ENCODE measurements around the gene ADAMTS18.

Gene ADAMTS18

DNA sequence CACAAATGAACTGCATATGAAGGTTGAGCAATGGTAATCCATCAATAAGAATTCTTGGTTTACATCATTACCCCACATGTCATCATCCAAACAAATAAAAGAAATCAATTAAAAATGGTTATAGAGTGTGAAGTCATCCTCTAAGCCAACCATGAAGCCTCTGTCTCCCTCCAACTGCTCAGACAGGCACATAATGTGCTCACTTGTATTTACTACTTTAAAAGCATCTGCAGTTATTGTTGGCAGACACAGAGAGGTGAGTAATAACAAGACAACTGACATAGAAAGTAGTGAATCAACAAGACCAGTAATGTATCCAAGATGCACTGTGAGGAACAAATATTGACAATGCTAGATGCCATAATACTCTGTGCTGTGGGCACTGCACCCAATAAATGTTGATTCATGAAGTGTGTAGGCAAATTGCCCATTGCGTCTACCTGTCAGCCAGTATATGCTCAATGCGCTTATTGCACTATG is 20.0 kb downstream of the ADAMTS18 start:
- Histone ChIP-seq H3K9ac (ENCODE audit: low read depth in 1 of 2, low read length in 2 of 2) (no peak overlapping the region), H3K9me3 (ENCODE audit: control insufficient read depth in 2 of 2, low read length in 2 of 2) (peaks cover 0 to 2% of the 10 kb centered on the region in 2 donors), H3K4me3 (ENCODE audit: low read length in 2 of 2) (no peak overlapping the region), H3K27me3 (ENCODE audit: control insufficient read depth in 2 of 2, insufficient read depth in 2 of 2, low read length in 2 of 2) (no peaks in the 10 kb centered on the region), H3K4me1 (ENCODE audit: control insufficient read depth in 2 of 2, insufficient read depth in 2 of 2, low read length in 2 of 2) (no peaks in the 10 kb centered on the region), H3K36me3 (ENCODE audit: control insufficient read depth in 2 of 2, insufficient read depth in 2 of 2, low read length in 2 of 2) (no peaks in the 10 kb centered on the region), H3K27ac (ENCODE audit: low read depth in 2 of 2, low read length in 2 of 2) (no peak overlapping the region)

DNA sequence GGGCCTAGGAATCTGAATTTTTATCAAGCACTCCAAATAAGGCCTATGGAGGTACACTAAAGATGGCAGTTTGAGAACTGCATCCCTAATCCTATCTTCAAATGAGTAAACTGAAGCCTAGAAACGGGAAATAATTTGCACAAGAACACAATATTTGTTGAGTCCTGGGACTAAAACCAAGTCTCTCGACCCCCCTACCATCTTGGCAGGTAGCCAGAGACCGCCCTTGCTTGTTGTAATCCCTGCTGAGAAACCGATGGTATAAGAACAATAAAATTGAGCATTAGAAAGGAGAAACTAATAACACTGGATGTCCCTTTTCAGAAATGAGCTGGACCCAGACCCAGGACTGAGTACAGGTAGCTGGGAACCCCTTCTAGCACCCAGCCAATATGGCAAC is 24.4 kb downstream of the ADAMTS18 start:
- no peaks in the 10 kb centered on the region for H3K27me3 ChIP-seq (ENCODE audit: control insufficient read depth in 2 of 2, insufficient read depth in 2 of 2, low read length in 2 of 2)
- no peaks in the 10 kb centered on the region for H3K4me1 ChIP-seq (ENCODE audit: control insufficient read depth in 2 of 2, insufficient read depth in 2 of 2, low read length in 2 of 2)
- H3K9ac ChIP-seq (ENCODE audit: low read depth in 1 of 2, low read length in 2 of 2): no peak overlapping the region
- peaks cover 0 to 1% of the 10 kb centered on the region in 2 donors for H3K9me3 ChIP-seq (ENCODE audit: control insufficient read depth in 2 of 2, low read length in 2 of 2)
- no peak overlapping the region for H3K27ac ChIP-seq (ENCODE audit: low read depth in 2 of 2, low read length in 2 of 2)
- H3K4me3 ChIP-seq (ENCODE audit: low read length in 2 of 2): no peak overlapping the region
- no peaks in the 10 kb centered on the region for H3K36me3 ChIP-seq (ENCODE audit: control insufficient read depth in 2 of 2, insufficient read depth in 2 of 2, low read length in 2 of 2)

DNA sequence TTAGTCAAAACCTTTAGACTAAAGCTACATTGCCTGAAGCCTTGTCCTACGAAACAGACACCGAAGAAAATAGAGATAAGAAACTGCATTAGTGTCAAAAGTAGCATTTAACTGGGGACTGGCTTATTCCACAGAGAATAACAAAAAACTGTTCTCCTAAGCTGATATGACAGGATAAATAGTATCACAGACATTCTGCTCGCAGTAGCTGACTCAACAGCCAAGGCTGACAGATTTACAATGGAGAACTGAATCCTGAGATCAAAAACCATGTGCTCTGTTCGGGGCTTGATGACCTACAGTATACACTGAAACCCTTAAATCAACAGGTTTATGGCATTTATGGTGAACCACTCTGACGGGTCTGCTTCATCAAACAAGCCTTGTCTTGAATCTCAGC is 25.5 kb downstream of the ADAMTS18 start:
- Histone ChIP-seq H3K27me3 (ENCODE audit: control insufficient read depth in 2 of 2, insufficient read depth in 2 of 2, low read length in 2 of 2) (no peaks in the 10 kb centered on the region), H3K36me3 (ENCODE audit: control insufficient read depth in 2 of 2, insufficient read depth in 2 of 2, low read length in 2 of 2) (no peaks in the 10 kb centered on the region), H3K4me3 (ENCODE audit: low read length in 2 of 2) (no peak overlapping the region), H3K27ac (ENCODE audit: low read depth in 2 of 2, low read length in 2 of 2) (no peak overlapping the region), H3K9me3 (ENCODE audit: control insufficient read depth in 2 of 2, low read length in 2 of 2) (no peaks in the 10 kb centered on the region), H3K4me1 (ENCODE audit: control insufficient read depth in 2 of 2, insufficient read depth in 2 of 2, low read length in 2 of 2) (no peaks in the 10 kb centered on the region), H3K9ac (ENCODE audit: low read depth in 1 of 2, low read length in 2 of 2) (no peak overlapping the region)

DNA sequence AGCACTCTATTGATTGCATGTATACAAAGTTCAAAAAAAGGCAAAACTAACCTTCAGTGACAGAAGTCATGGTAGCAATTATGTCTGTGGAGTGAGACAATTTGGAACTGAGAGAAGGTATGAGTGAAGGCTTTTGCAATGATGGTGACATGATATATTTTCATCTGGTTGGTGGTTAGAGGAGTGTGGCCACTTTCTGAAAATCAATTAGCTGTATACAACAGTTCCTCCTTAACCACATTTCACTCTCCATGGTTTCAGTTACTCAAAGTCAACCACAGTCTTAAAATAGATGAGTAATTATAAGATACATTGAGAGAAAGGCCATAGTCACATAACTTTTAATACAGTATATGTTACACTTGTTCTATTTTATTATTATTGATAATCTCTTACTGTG is 26.2 kb downstream of the ADAMTS18 start:
- H3K27me3 ChIP-seq (ENCODE audit: control insufficient read depth in 2 of 2, insufficient read depth in 2 of 2, low read length in 2 of 2): no peaks in the 10 kb centered on the region
- H3K9me3 ChIP-seq (ENCODE audit: control insufficient read depth in 2 of 2, low read length in 2 of 2): no peaks in the 10 kb centered on the region
- no peak overlapping the region for H3K9ac ChIP-seq (ENCODE audit: low read depth in 1 of 2, low read length in 2 of 2)
- H3K36me3 ChIP-seq (ENCODE audit: control insufficient read depth in 2 of 2, insufficient read depth in 2 of 2, low read length in 2 of 2): no peaks in the 10 kb centered on the region
- no peaks in the 10 kb centered on the region for H3K4me1 ChIP-seq (ENCODE audit: control insufficient read depth in 2 of 2, insufficient read depth in 2 of 2, low read length in 2 of 2)
- no peak overlapping the region for H3K4me3 ChIP-seq (ENCODE audit: low read length in 2 of 2)
- no peak overlapping the region for H3K27ac ChIP-seq (ENCODE audit: low read depth in 2 of 2, low read length in 2 of 2)

DNA sequence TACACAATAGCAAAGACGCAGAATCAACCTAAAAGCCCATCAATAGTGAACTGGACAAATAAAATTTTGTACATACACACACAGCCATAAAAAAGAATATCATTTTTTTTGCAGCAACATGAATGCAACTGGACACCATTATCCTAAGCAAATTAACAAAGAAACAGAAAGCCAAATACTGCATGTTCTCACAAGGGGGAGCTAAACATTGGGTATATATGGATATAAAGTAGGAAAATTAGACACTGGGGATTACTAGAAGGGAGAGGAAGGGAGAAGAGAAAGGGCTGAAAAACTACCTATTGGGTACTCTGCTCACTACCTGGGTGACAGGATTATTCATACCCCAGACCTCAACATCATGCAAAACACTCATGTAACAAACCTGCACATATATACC is 28.2 kb downstream of the ADAMTS18 start:
- no peaks in the 10 kb centered on the region for H3K4me1 ChIP-seq (ENCODE audit: control insufficient read depth in 2 of 2, insufficient read depth in 2 of 2, low read length in 2 of 2)
- no peaks in the 10 kb centered on the region for H3K9me3 ChIP-seq (ENCODE audit: control insufficient read depth in 2 of 2, low read length in 2 of 2)
- no peak overlapping the region for H3K9ac ChIP-seq (ENCODE audit: low read depth in 1 of 2, low read length in 2 of 2)
- H3K27ac ChIP-seq (ENCODE audit: low read depth in 2 of 2, low read length in 2 of 2): no peak overlapping the region
- no peaks in the 10 kb centered on the region for H3K36me3 ChIP-seq (ENCODE audit: control insufficient read depth in 2 of 2, insufficient read depth in 2 of 2, low read length in 2 of 2)
- H3K4me3 ChIP-seq (ENCODE audit: low read length in 2 of 2): no peak overlapping the region
- H3K27me3 ChIP-seq (ENCODE audit: control insufficient read depth in 2 of 2, insufficient read depth in 2 of 2, low read length in 2 of 2): no peaks in the 10 kb centered on the region

DNA sequence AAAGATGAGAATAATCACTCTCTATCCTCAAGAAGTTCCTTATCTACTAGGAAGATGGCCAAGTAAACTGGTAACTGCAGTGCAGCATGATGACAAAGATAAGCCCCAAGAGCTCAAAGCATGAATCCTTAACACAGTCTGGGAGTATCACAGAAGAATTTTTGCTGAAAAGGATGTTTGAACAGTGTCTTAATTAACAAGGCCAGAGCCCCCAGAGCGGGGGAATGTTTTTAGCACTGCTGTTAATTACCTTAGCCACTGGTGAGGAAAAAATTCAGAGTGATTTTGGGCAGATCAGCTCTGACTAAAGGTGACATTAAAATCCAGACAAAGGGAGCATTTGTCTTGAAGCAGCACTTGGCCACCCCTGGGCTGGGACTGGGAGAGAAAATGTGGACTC is 30.1 kb downstream of the ADAMTS18 start:
- Histone ChIP-seq H3K4me3 (ENCODE audit: low read length in 2 of 2) (no peak overlapping the region), H3K36me3 (ENCODE audit: control insufficient read depth in 2 of 2, insufficient read depth in 2 of 2, low read length in 2 of 2) (no peaks in the 10 kb centered on the region), H3K9ac (ENCODE audit: low read depth in 1 of 2, low read length in 2 of 2) (no peak overlapping the region), H3K4me1 (ENCODE audit: control insufficient read depth in 2 of 2, insufficient read depth in 2 of 2, low read length in 2 of 2) (no peaks in the 10 kb centered on the region), H3K27me3 (ENCODE audit: control insufficient read depth in 2 of 2, insufficient read depth in 2 of 2, low read length in 2 of 2) (no peaks in the 10 kb centered on the region), H3K27ac (ENCODE audit: low read depth in 2 of 2, low read length in 2 of 2) (no peak overlapping the region), H3K9me3 (ENCODE audit: control insufficient read depth in 2 of 2, low read length in 2 of 2) (no peaks in the 10 kb centered on the region)

DNA sequence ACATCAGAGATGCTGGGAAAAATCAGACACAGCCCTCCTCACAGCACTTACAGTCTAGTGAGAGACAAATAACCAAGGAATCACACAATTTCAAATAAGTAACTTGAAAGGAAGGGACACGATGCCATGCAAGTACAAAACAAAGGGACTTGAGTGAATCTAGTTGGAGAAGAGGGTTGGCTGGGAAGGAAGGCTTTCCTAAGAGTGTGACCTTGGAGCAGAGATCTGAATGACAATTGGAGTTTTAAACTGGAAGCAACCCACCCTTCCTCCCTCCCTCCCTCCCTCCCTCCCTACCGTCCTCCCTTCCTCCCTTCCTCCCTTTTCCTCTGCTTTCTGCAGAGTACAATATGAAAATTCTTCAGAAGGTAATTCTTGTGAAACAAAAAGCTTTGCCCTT is 31.1 kb downstream of the ADAMTS18 start:
- H3K4me1 ChIP-seq (ENCODE audit: control insufficient read depth in 2 of 2, insufficient read depth in 2 of 2, low read length in 2 of 2): no peaks in the 10 kb centered on the region
- H3K27me3 ChIP-seq (ENCODE audit: control insufficient read depth in 2 of 2, insufficient read depth in 2 of 2, low read length in 2 of 2): no peaks in the 10 kb centered on the region
- no peaks in the 10 kb centered on the region for H3K9me3 ChIP-seq (ENCODE audit: control insufficient read depth in 2 of 2, low read length in 2 of 2)
- H3K36me3 ChIP-seq (ENCODE audit: control insufficient read depth in 2 of 2, insufficient read depth in 2 of 2, low read length in 2 of 2): no peaks in the 10 kb centered on the region
- no peak overlapping the region for H3K27ac ChIP-seq (ENCODE audit: low read depth in 2 of 2, low read length in 2 of 2)
- no peak overlapping the region for H3K9ac ChIP-seq (ENCODE audit: low read depth in 1 of 2, low read length in 2 of 2)
- no peak overlapping the region for H3K4me3 ChIP-seq (ENCODE audit: low read length in 2 of 2)

DNA sequence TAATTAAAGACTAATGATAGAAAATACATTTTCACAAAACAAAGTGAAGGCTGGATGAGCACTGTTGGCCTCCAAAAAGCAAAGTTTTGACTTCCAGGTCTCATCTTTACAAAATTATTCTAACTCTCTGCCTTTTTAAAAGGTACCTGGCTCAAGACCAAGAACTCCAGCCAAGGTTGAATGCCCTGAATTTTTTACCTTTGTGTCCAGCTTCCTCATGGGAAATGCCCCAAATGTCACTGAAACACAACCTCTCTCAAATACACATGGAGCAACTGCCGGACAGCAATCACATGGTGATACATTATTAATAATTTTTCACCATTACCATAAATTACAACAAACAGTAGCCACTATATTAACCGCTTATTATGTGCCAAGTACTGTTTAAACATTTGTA is 32.2 kb downstream of the ADAMTS18 start:
- Histone ChIP-seq H3K4me1 (ENCODE audit: control insufficient read depth in 2 of 2, insufficient read depth in 2 of 2, low read length in 2 of 2) (no peaks in the 10 kb centered on the region), H3K4me3 (ENCODE audit: low read length in 2 of 2) (no peak overlapping the region), H3K27ac (ENCODE audit: low read depth in 2 of 2, low read length in 2 of 2) (no peak overlapping the region), H3K9ac (ENCODE audit: low read depth in 1 of 2, low read length in 2 of 2) (no peak overlapping the region), H3K9me3 (ENCODE audit: control insufficient read depth in 2 of 2, low read length in 2 of 2) (no peaks in the 10 kb centered on the region), H3K36me3 (ENCODE audit: control insufficient read depth in 2 of 2, insufficient read depth in 2 of 2, low read length in 2 of 2) (no peaks in the 10 kb centered on the region), H3K27me3 (ENCODE audit: control insufficient read depth in 2 of 2, insufficient read depth in 2 of 2, low read length in 2 of 2) (no peaks in the 10 kb centered on the region)

DNA sequence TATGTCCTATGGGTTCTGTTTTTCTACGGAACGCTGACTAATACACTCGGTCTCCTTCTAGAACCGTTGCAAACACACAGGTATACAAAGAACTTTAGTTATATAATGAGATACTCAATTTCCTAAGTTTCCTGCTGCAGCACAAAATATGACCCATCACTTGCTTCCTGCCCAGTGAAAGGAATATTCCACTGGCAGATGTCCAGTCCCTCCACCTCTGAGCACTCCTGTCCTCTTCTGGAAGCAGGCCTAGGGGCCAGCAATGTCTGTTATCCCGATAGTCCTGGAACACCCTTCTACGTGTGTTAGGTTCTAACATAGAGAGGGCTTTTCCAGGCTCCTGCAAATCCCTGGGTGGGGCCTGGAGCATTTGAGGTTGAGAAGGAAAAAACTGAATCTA is 32.7 kb downstream of the ADAMTS18 start:
- H3K4me3 ChIP-seq (ENCODE audit: low read length in 2 of 2): no peak overlapping the region
- H3K27me3 ChIP-seq (ENCODE audit: control insufficient read depth in 2 of 2, insufficient read depth in 2 of 2, low read length in 2 of 2): no peaks in the 10 kb centered on the region
- no peaks in the 10 kb centered on the region for H3K36me3 ChIP-seq (ENCODE audit: control insufficient read depth in 2 of 2, insufficient read depth in 2 of 2, low read length in 2 of 2)
- H3K9me3 ChIP-seq (ENCODE audit: control insufficient read depth in 2 of 2, low read length in 2 of 2): no peaks in the 10 kb centered on the region
- H3K9ac ChIP-seq (ENCODE audit: low read depth in 1 of 2, low read length in 2 of 2): no peak overlapping the region
- H3K27ac ChIP-seq (ENCODE audit: low read depth in 2 of 2, low read length in 2 of 2): no peak overlapping the region
- H3K4me1 ChIP-seq (ENCODE audit: control insufficient read depth in 2 of 2, insufficient read depth in 2 of 2, low read length in 2 of 2): no peaks in the 10 kb centered on the region

DNA sequence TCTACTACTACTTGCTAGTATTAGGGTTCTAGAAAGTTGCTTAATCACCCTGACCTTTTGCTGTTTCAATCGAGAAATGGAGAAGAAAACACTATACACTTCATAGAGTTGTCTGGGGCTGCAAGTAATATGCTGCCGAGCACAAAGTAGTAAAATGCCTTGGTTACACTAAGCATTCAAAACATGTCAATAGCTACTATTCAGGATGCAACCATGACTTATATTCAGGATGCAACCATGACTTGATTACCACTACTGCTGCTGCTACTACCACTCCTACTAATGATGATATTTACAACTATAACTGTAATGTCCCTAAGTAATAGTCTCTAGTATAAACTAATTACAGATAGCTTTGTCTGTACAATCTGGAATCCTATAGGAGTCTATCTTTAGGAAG is 35.3 kb downstream of the ADAMTS18 start:
- Histone ChIP-seq H3K36me3 (ENCODE audit: control insufficient read depth in 2 of 2, insufficient read depth in 2 of 2, low read length in 2 of 2) (no peaks in the 10 kb centered on the region), H3K4me1 (ENCODE audit: control insufficient read depth in 2 of 2, insufficient read depth in 2 of 2, low read length in 2 of 2) (no peaks in the 10 kb centered on the region), H3K27me3 (ENCODE audit: control insufficient read depth in 2 of 2, insufficient read depth in 2 of 2, low read length in 2 of 2) (no peaks in the 10 kb centered on the region), H3K27ac (ENCODE audit: low read depth in 2 of 2, low read length in 2 of 2) (no peak overlapping the region), H3K9me3 (ENCODE audit: control insufficient read depth in 2 of 2, low read length in 2 of 2) (no peaks in the 10 kb centered on the region), H3K4me3 (ENCODE audit: low read length in 2 of 2) (no peak overlapping the region), H3K9ac (ENCODE audit: low read depth in 1 of 2, low read length in 2 of 2) (no peak overlapping the region)

DNA sequence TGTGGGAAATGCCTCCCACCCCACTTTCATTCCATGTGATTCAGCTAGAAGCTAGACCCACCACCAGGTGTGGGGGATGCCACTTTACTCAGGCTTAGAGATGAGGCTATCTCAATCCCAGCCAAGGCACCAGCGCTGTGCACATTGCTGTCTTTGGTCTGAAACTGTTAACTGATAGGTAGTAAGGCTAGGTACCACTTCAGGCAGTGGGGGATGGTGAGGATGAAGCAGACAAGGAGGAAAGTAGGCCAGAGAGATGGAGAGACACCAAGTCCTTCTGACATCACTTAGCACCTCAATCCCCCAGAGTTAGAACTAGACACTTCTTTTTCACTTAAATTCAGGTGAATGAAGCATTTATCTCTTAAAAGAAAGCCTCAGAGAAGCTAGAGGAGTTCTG is 35.8 kb downstream of the ADAMTS18 start:
- H3K27me3 ChIP-seq (ENCODE audit: control insufficient read depth in 2 of 2, insufficient read depth in 2 of 2, low read length in 2 of 2): no peaks in the 10 kb centered on the region

More for the DNA sequence above, 35.8 kb downstream of the ADAMTS18 start:
- H3K9ac ChIP-seq (ENCODE audit: low read depth in 1 of 2, low read length in 2 of 2): no peak overlapping the region
- no peaks in the 10 kb centered on the region for H3K36me3 ChIP-seq (ENCODE audit: control insufficient read depth in 2 of 2, insufficient read depth in 2 of 2, low read length in 2 of 2)
- no peak overlapping the region for H3K27ac ChIP-seq (ENCODE audit: low read depth in 2 of 2, low read length in 2 of 2)
- no peak overlapping the region for H3K4me3 ChIP-seq (ENCODE audit: low read length in 2 of 2)
- H3K9me3 ChIP-seq (ENCODE audit: control insufficient read depth in 2 of 2, low read length in 2 of 2): no peaks in the 10 kb centered on the region
- H3K4me1 ChIP-seq (ENCODE audit: control insufficient read depth in 2 of 2, insufficient read depth in 2 of 2, low read length in 2 of 2): no peaks in the 10 kb centered on the region
